Fibroblast of lung (primary cell): ENCODE results near the gene CNNM1.

Experiments
- EZH2 ChIP-seq: IDR thresholded peaks from 2 replicates; pipeline ENCODE4 v1.5.1; 2012; ENCODE audit warnings: low read length, control low read depth, mild to moderate bottlenecking; ENCODE audit errors: missing control alignments
- TF ChIP-seq, protein P1 (sequence below), 2 donors: IDR thresholded peaks in 1 of 2; conservative IDR thresholded peaks in 1 of 2; 1 replicate in 1 of 2; 2 replicates in 1 of 2; pipeline ENCODE4 v1.5.1; 2011 to 2012; ENCODE audit warnings: low read length in 2 of 2, control low read depth in 1 of 2, inconsistent platforms in 1 of 2, low read depth in 1 of 2, mild to moderate bottlenecking in 1 of 2

DNA sequence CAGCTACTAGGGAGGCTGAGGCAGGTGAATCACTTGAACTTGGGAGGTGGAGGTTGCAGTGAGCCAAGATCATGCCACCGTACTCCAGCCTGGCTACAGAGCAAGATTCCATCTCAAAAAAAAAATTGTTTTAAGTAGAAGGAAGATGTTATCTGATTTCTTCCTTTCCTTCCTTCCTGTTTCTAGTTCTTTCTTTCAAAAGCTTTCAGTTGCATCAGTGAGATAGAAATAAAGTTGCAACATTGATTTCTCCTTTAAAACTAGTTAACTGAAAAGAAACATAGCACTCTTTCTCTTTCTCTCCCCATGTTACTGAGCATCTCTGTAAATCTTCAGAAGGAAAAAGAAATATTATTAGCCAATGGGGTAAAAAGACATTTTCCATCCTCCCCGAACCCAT lies 37.5 kb downstream of the CNNM1 start:
- TF ChIP-seq, protein P1, sequence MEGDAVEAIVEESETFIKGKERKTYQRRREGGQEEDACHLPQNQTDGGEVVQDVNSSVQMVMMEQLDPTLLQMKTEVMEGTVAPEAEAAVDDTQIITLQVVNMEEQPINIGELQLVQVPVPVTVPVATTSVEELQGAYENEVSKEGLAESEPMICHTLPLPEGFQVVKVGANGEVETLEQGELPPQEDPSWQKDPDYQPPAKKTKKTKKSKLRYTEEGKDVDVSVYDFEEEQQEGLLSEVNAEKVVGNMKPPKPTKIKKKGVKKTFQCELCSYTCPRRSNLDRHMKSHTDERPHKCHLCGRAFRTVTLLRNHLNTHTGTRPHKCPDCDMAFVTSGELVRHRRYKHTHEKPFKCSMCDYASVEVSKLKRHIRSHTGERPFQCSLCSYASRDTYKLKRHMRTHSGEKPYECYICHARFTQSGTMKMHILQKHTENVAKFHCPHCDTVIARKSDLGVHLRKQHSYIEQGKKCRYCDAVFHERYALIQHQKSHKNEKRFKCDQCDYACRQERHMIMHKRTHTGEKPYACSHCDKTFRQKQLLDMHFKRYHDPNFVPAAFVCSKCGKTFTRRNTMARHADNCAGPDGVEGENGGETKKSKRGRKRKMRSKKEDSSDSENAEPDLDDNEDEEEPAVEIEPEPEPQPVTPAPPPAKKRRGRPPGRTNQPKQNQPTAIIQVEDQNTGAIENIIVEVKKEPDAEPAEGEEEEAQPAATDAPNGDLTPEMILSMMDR (conservative IDR thresholded peaks at IDR 0.05 in 1 of 2, IDR thresholded peaks at IDR 0.05 in 1 of 2; ENCODE audit: low read depth in 1 of 2, low read length in 2 of 2): no peak
- no peak for TF ChIP-seq EZH2
